HG03575 (cell line): ENCODE results near the gene LRP2BP.
A peak's percentile ranks its signal among the peaks of the same experiment; 100 is the strongest.
"Not testable (repeated sequence)": the region's sequence is repeated elsewhere in the genome, so short reads cannot be mapped to it uniquely, and the experiment has no call there.

ENCODE experiments used
- ATAC-seq: cut with Tn5 transposase; IDR thresholded peaks from one replicate; pipeline ENCODE4 v1.9.1; 2021; ENCODE audit not compliant: unreplicated experiment, insufficient number of reproducible peaks, low FRiP score; ENCODE audit errors: extremely low read depth

Gene LRP2BP

GRCh38 chr4:185370268-185370949, 25.3 kb downstream of the LRP2BP start:
- ATAC-seq, result no peak

- no peak for ATAC-seq
Observed at GRCh38 chr4:185369731-185370130, 26.0 kb downstream of the LRP2BP start.

- no peak for ATAC-seq
Observed at GRCh38 chr4:185364886-185365285, 30.8 kb downstream of the LRP2BP start.

DNA sequence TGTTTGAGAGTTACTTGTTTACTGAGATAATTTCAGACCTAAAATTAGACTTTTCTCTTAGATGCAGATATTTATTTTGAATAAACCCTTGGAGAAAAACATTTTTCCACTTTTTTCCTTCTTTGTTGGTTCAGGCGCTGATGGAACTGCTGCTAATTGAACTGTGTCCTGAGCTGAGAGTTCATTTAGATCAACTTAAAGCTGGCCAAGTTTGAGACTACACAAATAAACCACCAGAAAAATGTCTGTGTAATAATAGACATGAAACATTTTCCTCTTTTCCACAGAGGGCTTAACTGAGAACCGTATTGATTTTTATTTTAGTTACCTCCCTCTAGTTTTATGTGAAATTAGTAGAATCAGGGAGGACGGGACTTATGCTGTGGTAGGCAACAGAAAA, 32.5 kb downstream of the LRP2BP start:
- ATAC-seq, result no peak

GRCh38 chr4:185362570-185362969, 33.2 kb downstream of the LRP2BP start:
- ATAC-seq, result not testable (repeated sequence)

DNA sequence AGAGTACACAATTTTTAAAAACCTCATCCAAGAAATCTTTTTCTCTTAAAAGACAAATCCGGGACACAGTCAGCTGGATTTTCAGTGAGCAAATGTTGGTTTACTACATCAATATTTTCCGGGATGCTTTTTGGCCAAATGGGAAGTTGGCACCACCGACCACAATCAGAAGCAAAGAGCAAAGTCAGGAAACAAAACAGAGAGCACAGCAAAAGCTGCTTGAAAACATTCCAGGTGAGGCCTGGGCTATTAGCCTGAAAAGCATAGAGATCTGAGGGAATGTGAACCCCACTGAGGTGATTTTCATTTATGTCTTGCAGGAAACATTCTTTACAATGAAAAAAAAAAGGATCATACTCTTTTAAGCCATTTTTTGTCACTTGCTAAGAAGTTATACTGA, 33.9 kb downstream of the LRP2BP start:
- no peak for ATAC-seq

GRCh38 chr4:185359767-185360446, 35.8 kb downstream of the LRP2BP start:
- ATAC-seq, result no peak

GRCh38 chr4:185358959-185359358, 36.8 kb downstream of the LRP2BP start:
- ATAC-seq, result no peak

DNA sequence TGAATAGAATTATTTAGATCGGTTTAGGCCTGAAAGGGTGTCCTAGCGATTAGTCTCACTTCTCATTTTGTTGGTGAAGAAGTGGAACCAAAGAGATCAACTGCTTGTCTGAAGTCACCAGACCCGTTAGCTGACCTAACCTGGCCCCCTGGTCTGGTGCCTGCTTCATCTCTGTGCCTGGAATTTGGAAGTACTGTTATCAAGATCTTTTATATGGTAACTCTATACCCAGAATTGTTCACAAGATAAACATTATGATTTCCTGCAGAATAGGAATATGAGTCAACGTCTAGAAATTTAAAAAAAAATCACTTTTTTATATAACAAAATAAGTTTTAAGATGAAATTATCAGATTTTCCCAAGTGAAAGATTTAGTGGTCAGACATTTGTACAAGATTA, 37.2 kb downstream of the LRP2BP start:
- no peak for ATAC-seq

DNA sequence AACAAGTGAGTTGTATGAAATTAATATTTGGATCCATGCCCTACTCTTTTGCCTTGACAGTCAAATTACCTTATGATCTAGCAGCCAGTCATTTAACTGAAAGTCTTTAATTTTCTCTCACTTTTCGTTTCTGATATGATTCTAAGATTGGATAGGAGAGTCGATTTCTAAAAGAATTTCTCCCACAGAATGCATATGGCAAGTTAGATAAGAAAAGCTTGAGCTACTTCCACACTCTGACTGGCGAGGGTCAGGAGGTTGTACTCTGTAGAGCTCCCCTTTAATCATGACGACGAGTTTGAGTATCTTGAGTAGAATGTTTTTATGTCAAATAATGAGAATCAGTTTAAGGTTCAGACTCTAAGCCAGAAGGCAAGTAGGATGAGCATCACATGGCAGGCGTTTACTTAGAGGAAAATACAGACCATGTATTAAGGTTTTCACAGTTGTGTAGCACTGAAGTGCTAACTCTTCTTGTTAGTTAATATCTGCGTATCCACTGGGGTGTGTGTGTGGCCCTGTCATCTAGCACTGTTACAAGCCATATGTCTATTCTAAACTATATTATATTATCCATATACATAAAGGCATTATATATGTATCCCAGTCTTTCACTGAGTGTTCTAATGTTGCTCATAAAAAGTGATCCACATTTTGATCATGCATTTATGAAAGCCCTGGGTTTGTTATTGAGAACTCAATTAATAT, 37.8 kb downstream of the LRP2BP start:
- ATAC-seq, result no peak

DNA sequence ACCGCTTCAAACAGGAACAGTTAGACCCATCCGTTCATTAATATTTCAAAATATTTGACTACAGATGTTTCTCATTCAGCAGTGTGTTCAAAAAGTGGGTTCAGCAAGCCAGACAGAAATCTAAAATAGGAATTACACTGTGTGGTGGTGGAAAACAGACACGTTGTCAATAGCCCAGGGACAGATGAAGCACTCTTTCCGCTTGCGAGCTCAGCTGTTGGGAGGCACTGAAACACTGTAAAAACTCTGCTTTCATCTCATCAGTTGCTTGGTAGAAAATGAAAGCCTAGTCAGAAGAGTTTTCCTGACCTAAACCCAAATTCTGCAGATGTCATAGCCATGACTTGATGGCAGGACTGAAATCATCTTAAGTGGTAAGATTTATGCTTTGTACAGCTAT, 38.5 kb downstream of the LRP2BP start:
- ATAC-seq, result no peak

- ATAC-seq, result no peak
Observed at GRCh38 chr4:185352741-185353140, 43.0 kb downstream of the LRP2BP start.

- no peak for ATAC-seq
Observed at GRCh38 chr4:185352202-185352601, 43.5 kb downstream of the LRP2BP start.

- ATAC-seq, result no peak
Observed at GRCh38 chr4:185351691-185352090, 44.0 kb downstream of the LRP2BP start.

- no peak for ATAC-seq
Observed at GRCh38 chr4:185346975-185347601, 48.6 kb downstream of the LRP2BP start.

DNA sequence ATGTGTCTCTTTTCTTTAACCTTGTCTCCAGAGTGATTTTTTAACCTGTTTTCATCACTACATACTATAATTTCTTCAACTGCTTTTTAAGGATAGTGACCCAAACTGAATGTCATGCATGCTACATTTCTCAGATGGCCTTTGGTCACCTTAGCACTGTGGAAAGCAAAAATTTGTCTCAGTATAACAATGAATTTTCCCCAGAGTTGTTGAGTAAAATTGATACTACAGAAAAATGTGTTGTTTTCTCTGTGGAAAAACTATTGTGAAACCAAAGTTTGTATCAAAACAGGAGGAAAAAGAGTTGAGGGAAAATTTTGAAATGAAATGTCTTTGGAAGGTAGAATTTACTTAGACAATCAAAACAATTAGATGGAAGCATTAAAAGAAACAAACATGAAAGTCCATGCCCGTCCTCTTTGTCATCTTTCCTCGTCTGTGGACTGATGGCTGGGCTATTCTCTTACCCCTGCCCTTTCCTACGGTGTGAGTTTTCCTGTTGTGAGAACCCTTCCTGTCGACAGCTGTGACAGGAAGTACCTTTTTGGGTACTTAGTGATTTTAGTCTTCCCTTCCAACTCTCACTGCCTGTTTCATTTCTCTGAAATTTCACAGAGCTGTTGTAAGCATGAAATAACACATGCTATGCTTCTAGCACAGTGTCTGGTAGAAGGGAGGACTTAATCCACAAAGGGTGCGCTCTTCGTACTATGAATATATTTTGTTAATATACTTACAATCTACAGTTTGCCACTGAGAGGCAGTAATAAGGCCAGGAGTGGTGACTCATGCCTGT, 50.8 kb downstream of the LRP2BP start:
- no peak for ATAC-seq

GRCh38 chr4:185343726-185344581, 51.8 kb downstream of the LRP2BP start:
- no peak for ATAC-seq

- peak; percentile 32 for ATAC-seq
Observed at GRCh38 chr4:185341841-185342240, 53.9 kb downstream of the LRP2BP start.
